ENCODE results near the gene CDPF1. TPM values are rescaled to one million over a fixed set of nuclear protein-coding genes. Genes with fewer than 3 reads are reported as not detected.

CDPF1 gene
- total and polyA plus RNA-seq, 2 of the 13 experiments (the other 11 are each of a cell fraction or from before 2014, with no cell fraction given): 5.2 to 8.1 TPM

- intact Hi-C loops (cut with micrococcal nuclease; ENCODE audit: unreplicated experiment) (loop anchor here (2.0 kb wide), 1 partner anchor 17 kb away; the partner anchor contains the start of gene CDPF1), in situ Hi-C loops (cut with HindIII; ENCODE audit: extremely low pct_ligation_motif_present, low pct_unique_long_range_greater_than_20kb) (no loop called here)
- ATAC-seq (peak; percentile 94), FAIRE-seq (no peak), DNase-seq (ENCODE audit: low spot score) (peak; percentile 90)
- H3K4me2 ChIP-seq (ENCODE audit: low read depth, low read length): peak within 1 kb of the TSS; percentile 96
- H3K9ac ChIP-seq (ENCODE audit: insufficient read depth, low read depth, low read length): peak within 1 kb of the TSS; percentile 99
- H3K79me2 ChIP-seq (ENCODE audit: insufficient read depth, low read length): peaks cover 27% of the 10 kb centered on the region
- ChIA-PET POLR2A (interaction anchor here (0.8 to 4.9 kb wide), 25 partner anchors 9 to 307 kb away, joined by 3 to 83 read pairs (median 6); partner anchors contain the start of genes CDPF1, GTSE1 and TRMU), CTCF (ENCODE audit: low intra/inter-chr PET ratio, low total read pairs) (no interaction called here)
- H2AFZ ChIP-seq (ENCODE audit: low read length): no peak within 1 kb of the TSS
- peaks cover 45% of the 10 kb centered on the region for H3K4me1 ChIP-seq (ENCODE audit: insufficient read depth, low read length)
- H3K27me3 ChIP-seq (ENCODE audit: control insufficient read depth in 1 of 2, insufficient read depth in 2 of 2, low read length in 2 of 2): peaks cover 0 to 3% of the 10 kb centered on the region in 2 experiments; a peak in 1 of 5 replicates
- under 1% methylated on average over 28 of the region's 74 CpGs for WGBS (ENCODE audit: low lambda C conversion rate)
- no TSS peak for BruUV-seq (replicated peaks)
- peaks cover 6 to 29% of the 10 kb centered on the region in 2 experiments for H3K36me3 ChIP-seq (replicated peaks in 1 of 2; ENCODE audit: control insufficient read depth in 1 of 2, insufficient read depth in 2 of 2, low read length in 2 of 2)
- H3K4me3 ChIP-seq (replicated peaks in 1 of 3; ENCODE audit: insufficient read depth in 1 of 3, low read depth in 2 of 3, low read length in 3 of 3): peak within 1 kb of the TSS; percentile 79 to 99 (median 99)
- peaks cover 7% of the 10 kb centered on the region for H3K9me3 ChIP-seq (ENCODE audit: low read length)
- peak within 1 kb of the TSS; percentile 98 for H3K27ac ChIP-seq (ENCODE audit: extremely low read length, insufficient read depth, low read length)
- peaks cover 17% of the 10 kb centered on the region for H4K20me1 ChIP-seq (ENCODE audit: insufficient read depth, low read length)
- TF ChIP-seq MED13 (CRISPR knock-in tag; IDR thresholded peaks at IDR 0.05): peak; percentile 63; the same call in 1 of the 2 replicates
- TF ChIP-seq, protein P1, sequence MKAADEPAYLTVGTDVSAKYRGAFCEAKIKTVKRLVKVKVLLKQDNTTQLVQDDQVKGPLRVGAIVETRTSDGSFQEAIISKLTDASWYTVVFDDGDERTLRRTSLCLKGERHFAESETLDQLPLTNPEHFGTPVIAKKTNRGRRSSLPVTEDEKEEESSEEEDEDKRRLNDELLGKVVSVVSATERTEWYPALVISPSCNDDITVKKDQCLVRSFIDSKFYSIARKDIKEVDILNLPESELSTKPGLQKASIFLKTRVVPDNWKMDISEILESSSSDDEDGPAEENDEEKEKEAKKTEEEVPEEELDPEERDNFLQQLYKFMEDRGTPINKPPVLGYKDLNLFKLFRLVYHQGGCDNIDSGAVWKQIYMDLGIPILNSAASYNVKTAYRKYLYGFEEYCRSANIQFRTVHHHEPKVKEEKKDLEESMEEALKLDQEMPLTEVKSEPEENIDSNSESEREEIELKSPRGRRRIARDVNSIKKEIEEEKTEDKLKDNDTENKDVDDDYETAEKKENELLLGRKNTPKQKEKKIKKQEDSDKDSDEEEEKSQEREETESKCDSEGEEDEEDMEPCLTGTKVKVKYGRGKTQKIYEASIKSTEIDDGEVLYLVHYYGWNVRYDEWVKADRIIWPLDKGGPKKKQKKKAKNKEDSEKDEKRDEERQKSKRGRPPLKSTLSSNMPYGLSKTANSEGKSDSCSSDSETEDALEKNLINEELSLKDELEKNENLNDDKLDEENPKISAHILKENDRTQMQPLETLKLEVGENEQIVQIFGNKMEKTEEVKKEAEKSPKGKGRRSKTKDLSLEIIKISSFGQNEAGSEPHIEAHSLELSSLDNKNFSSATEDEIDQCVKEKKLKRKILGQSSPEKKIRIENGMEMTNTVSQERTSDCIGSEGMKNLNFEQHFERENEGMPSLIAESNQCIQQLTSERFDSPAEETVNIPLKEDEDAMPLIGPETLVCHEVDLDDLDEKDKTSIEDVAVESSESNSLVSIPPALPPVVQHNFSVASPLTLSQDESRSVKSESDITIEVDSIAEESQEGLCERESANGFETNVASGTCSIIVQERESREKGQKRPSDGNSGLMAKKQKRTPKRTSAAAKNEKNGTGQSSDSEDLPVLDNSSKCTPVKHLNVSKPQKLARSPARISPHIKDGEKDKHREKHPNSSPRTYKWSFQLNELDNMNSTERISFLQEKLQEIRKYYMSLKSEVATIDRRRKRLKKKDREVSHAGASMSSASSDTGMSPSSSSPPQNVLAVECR (CRISPR knock-in tag; IDR thresholded peaks at IDR 0.05; ENCODE audit: borderline replicate concordance): peak; percentile 81
- TF ChIP-seq, protein P2, sequence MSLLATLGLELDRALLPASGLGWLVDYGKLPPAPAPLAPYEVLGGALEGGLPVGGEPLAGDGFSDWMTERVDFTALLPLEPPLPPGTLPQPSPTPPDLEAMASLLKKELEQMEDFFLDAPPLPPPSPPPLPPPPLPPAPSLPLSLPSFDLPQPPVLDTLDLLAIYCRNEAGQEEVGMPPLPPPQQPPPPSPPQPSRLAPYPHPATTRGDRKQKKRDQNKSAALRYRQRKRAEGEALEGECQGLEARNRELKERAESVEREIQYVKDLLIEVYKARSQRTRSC (CRISPR knock-in tag; IDR thresholded peaks at IDR 0.05; ENCODE audit: low read depth): no peak
- peak; percentile 77 for TF ChIP-seq RARA (CRISPR knock-in tag; IDR thresholded peaks at IDR 0.05)
- TF ChIP-seq, protein P3, sequence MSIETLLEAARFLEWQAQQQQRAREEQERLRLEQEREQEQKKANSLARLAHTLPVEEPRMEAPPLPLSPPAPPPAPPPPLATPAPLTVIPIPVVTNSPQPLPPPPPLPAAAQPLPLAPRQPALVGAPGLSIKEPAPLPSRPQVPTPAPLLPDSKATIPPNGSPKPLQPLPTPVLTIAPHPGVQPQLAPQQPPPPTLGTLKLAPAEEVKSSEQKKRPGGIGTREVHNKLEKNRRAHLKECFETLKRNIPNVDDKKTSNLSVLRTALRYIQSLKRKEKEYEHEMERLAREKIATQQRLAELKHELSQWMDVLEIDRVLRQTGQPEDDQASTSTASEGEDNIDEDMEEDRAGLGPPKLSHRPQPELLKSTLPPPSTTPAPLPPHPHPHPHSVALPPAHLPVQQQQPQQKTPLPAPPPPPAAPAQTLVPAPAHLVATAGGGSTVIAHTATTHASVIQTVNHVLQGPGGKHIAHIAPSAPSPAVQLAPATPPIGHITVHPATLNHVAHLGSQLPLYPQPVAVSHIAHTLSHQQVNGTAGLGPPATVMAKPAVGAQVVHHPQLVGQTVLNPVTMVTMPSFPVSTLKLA (IDR thresholded peaks at IDR 0.05): 0 out of 2 replicates have a peak, but pooled peaks have one; percentile 2
- TF ChIP-seq ZSCAN25 (CRISPR knock-in tag; IDR thresholded peaks at IDR 0.05): peak; percentile 68; the same call in 1 of the 2 replicates
- no peak; the same call in 1 of the 2 replicates for TF ChIP-seq ESRRA (CRISPR knock-in tag; IDR thresholded peaks at IDR 0.05; ENCODE audit: low read depth)
- TF ChIP-seq ZNF839 (CRISPR knock-in tag; IDR thresholded peaks at IDR 0.05; ENCODE audit: borderline replicate concordance): no peak
- TF ChIP-seq THAP8 (CRISPR knock-in tag; IDR thresholded peaks at IDR 0.05; ENCODE audit: borderline replicate concordance): no peak
- TF ChIP-seq NRL (CRISPR knock-in tag; IDR thresholded peaks at IDR 0.05; ENCODE audit: borderline replicate concordance): no peak
- no peak for TF ChIP-seq PHB2 (IDR thresholded peaks at IDR 0.05; ENCODE audit: partially characterized antibody)
- no peak for TF ChIP-seq ZFP62 (CRISPR knock-in tag; IDR thresholded peaks at IDR 0.05)
- no peak for TF ChIP-seq ZNF747 (CRISPR knock-in tag; IDR thresholded peaks at IDR 0.05; ENCODE audit: borderline replicate concordance)
- TF ChIP-seq, protein P4, sequence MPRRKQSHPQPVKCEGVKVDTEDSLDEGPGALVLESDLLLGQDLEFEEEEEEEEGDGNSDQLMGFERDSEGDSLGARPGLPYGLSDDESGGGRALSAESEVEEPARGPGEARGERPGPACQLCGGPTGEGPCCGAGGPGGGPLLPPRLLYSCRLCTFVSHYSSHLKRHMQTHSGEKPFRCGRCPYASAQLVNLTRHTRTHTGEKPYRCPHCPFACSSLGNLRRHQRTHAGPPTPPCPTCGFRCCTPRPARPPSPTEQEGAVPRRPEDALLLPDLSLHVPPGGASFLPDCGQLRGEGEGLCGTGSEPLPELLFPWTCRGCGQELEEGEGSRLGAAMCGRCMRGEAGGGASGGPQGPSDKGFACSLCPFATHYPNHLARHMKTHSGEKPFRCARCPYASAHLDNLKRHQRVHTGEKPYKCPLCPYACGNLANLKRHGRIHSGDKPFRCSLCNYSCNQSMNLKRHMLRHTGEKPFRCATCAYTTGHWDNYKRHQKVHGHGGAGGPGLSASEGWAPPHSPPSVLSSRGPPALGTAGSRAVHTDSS (CRISPR knock-in tag; conservative IDR thresholded peaks at IDR 0.05): no peak
These were observed 17.6 kb upstream of the CDPF1 start, which contains the start of gene TTC38 for GRCh38 chr22:46267431-46268279. TTC38 (plus strand) TSS chr22:46268008; CDS start chr22:46268040, 32 bp downstream.

All from HepG2 (cell line).